H9 (cell line): ENCODE results near the gene GFRA1. TPM values are rescaled to one million over a fixed set of nuclear protein-coding genes. Genes with fewer than 3 reads are reported as not detected.

ENCODE experiments used
- DNase-seq: peaks from one replicate; pipeline ENCODE4 v3.0.0-alpha.2; 2017
- H2AFZ ChIP-seq: one replicate; pipeline ENCODE4 v1.6.1; 2013; ENCODE audit warnings: mild to moderate bottlenecking, low read length, control low read depth, moderate library complexity
- H2AK5ac ChIP-seq: 2 replicates; pipeline ENCODE4 v1.6.1; 2013; ENCODE audit warnings: low read length, control low read depth, mixed read lengths; ENCODE audit not compliant: insufficient read length
- H2BK120ac ChIP-seq: one replicate; pipeline ENCODE4 v1.6.1; 2013; ENCODE audit warnings: low read depth, mild to moderate bottlenecking, low read length, control low read depth, inconsistent platforms; ENCODE audit not compliant: poor library complexity, severe bottlenecking
- H2BK12ac ChIP-seq: 2 replicates; pipeline ENCODE4 v1.6.1; 2013; ENCODE audit warnings: low read length, control low read depth, mixed read lengths, low read depth; ENCODE audit not compliant: insufficient read length
- H2BK15ac ChIP-seq: 2 replicates; pipeline ENCODE4 v1.6.1; 2013; ENCODE audit warnings: low read depth, low read length, control low read depth
- H2BK20ac ChIP-seq: one replicate; pipeline ENCODE4 v1.6.1; 2013; ENCODE audit warnings: low read depth, mild to moderate bottlenecking, low read length, control low read depth, inconsistent platforms; ENCODE audit not compliant: poor library complexity, severe bottlenecking
- H2BK5ac ChIP-seq: 2 replicates; pipeline ENCODE4 v1.6.1; 2013; ENCODE audit warnings: low read length, control low read depth, mixed read lengths; ENCODE audit not compliant: insufficient read length
- H3K14ac ChIP-seq: 2 replicates; pipeline ENCODE4 v1.6.1; 2013; ENCODE audit warnings: low read length, control low read depth; ENCODE audit not compliant: insufficient read depth
- H3K18ac ChIP-seq: 2 replicates; pipeline ENCODE4 v1.6.1; 2013; ENCODE audit warnings: low read depth, mild to moderate bottlenecking, mixed read lengths, low read length, control low read depth; ENCODE audit not compliant: insufficient read length
- H3K23ac ChIP-seq: 2 replicates; pipeline ENCODE4 v1.6.1; 2013; ENCODE audit warnings: low read length, control low read depth, mixed read lengths, low read depth; ENCODE audit not compliant: insufficient read length
- H3K23me2 ChIP-seq: 2 replicates; pipeline ENCODE4 v1.6.1; 2013; ENCODE audit warnings: low read depth, mild to moderate bottlenecking, mixed read lengths, low read length, control low read depth; ENCODE audit not compliant: insufficient read length, poor library complexity, severe bottlenecking
- H3K27ac ChIP-seq: 2 replicates; pipeline ENCODE4 v1.5.1; 2013; ENCODE audit warnings: low read length, control low read depth, mixed read lengths, low read depth; ENCODE audit not compliant: insufficient read length
- H3K27me3 ChIP-seq: 2 replicates; pipeline ENCODE4 v1.6.1; 2013; ENCODE audit warnings: low read length, control low read depth, inconsistent platforms; ENCODE audit not compliant: insufficient read depth
- H3K4ac ChIP-seq: 2 replicates; pipeline ENCODE4 v1.6.1; 2013; ENCODE audit warnings: low read depth, mild to moderate bottlenecking, control low read depth, inconsistent platforms, low read length, moderate library complexity
- H3K4me1 ChIP-seq: 2 replicates; pipeline ENCODE4 v1.6.1; 2013; ENCODE audit warnings: low read length, control low read depth, inconsistent platforms; ENCODE audit not compliant: insufficient read depth
- H3K4me2 ChIP-seq: 2 replicates; pipeline ENCODE4 v1.6.1; 2013; ENCODE audit warnings: low read length, control low read depth, mixed read lengths; ENCODE audit not compliant: insufficient read length, insufficient read depth
- H3K56ac ChIP-seq: 2 replicates; pipeline ENCODE4 v1.6.1; 2013; ENCODE audit warnings: low read depth, mild to moderate bottlenecking, mixed read lengths, low read length, control low read depth; ENCODE audit not compliant: insufficient read length
- H3K79me1 ChIP-seq: 2 replicates; pipeline ENCODE4 v1.6.1; 2013; ENCODE audit warnings: low read depth, mild to moderate bottlenecking, moderate library complexity, low read length, control low read depth, inconsistent platforms; ENCODE audit not compliant: insufficient read depth, poor library complexity, severe bottlenecking
- H3K79me2 ChIP-seq: 2 replicates; pipeline ENCODE4 v1.6.1; 2013; ENCODE audit warnings: low read length, control low read depth, inconsistent platforms; ENCODE audit not compliant: insufficient read depth
- H3K9ac ChIP-seq: 2 replicates; pipeline ENCODE4 v1.6.1; 2013; ENCODE audit warnings: low read length, control low read depth, mixed read lengths; ENCODE audit not compliant: insufficient read length; ENCODE audit errors: extremely low read depth
- H3K9me3 ChIP-seq: one replicate; pipeline ENCODE4 v1.6.1; 2013; ENCODE audit warnings: low read depth, low read length, inconsistent platforms; ENCODE audit not compliant: control insufficient read depth
- H3T11ph ChIP-seq: one replicate; pipeline ENCODE4 v1.6.1; 2013; ENCODE audit warnings: mild to moderate bottlenecking, low read length, control low read depth, inconsistent platforms
- H4K20me1 ChIP-seq: one replicate; pipeline ENCODE4 v1.6.1; 2013; ENCODE audit not compliant: control insufficient read depth, insufficient read length, insufficient read depth
- H4K5ac ChIP-seq: 2 replicates; pipeline ENCODE4 v1.6.1; 2013; ENCODE audit warnings: low read depth, mild to moderate bottlenecking, mixed read lengths, low read length, control low read depth; ENCODE audit not compliant: insufficient read length
- H4K8ac ChIP-seq: replicated peaks from 2 replicates; pipeline ENCODE4 v1.6.1; 2013; ENCODE audit warnings: low read length, control low read depth, mixed read lengths, low read depth; ENCODE audit not compliant: insufficient read length
- H4K91ac ChIP-seq: 2 replicates; pipeline ENCODE4 v1.6.1; 2013; ENCODE audit warnings: low read depth, mild to moderate bottlenecking, moderate library complexity, mixed read lengths, low read length, control low read depth; ENCODE audit not compliant: insufficient read length
- H3K27ac Mint-ChIP-seq, 3 experiments: 2 replicates in 2 of 3; 3 replicates in 1 of 3; pipeline ENCODE4 v1.8.0; 2020 to 2021; ENCODE audit warnings: mixed read lengths in 3 of 3, mild to moderate bottlenecking in 1 of 3, moderate library complexity in 1 of 3
- H3K27me3 Mint-ChIP-seq: 2 replicates; pipeline ENCODE4 v1.8.0; 2021; ENCODE audit warnings: low read depth, mild to moderate bottlenecking, moderate library complexity, mixed read lengths
- H3K36me3 Mint-ChIP-seq, 3 experiments: 2 replicates in 2 of 3; 3 replicates in 1 of 3; pipeline ENCODE4 v1.8.0; 2020 to 2021; ENCODE audit warnings: low read depth in 3 of 3, mixed read lengths in 3 of 3; ENCODE audit not compliant: insufficient read depth in 1 of 3
- H3K4me1 Mint-ChIP-seq, 2 experiments: 2 replicates each; pipeline ENCODE4 v1.8.0; 2020; ENCODE audit warnings: mixed read lengths in 2 of 2
- H3K4me3 Mint-ChIP-seq, 2 experiments: 2 replicates in 1 of 2; 3 replicates in 1 of 2; pipeline ENCODE4 v1.8.0; 2020 to 2021; ENCODE audit warnings: mild to moderate bottlenecking in 2 of 2, mixed read lengths in 2 of 2, moderate library complexity in 1 of 2
- H3K9me3 Mint-ChIP-seq, 2 experiments: 2 replicates in 1 of 2; 3 replicates in 1 of 2; pipeline ENCODE4 v1.8.0; 2020; ENCODE audit warnings: mild to moderate bottlenecking in 2 of 2, mixed read lengths in 2 of 2, moderate library complexity in 1 of 2
- CTCF ChIP-seq: fragments of 200-600 bp; sonication (generic); conservative IDR thresholded peaks from 3 replicates; pipeline ENCODE4 v1.8.0; 2021; ENCODE audit warnings: antibody characterized with exemption, mild to moderate bottlenecking
- WGBS: extraction: QIAGEN DNeasy Blood & Tissue Kit; methylation state at CpG from one replicate; pipeline ENCODE4 v1.1.7; 2013; ENCODE audit warnings: missing lambda C conversion rate, low lambda C conversion rate, mixed read lengths; ENCODE audit not compliant: insufficient read length; ENCODE audit errors: extremely low coverage; 5-methylcytosine and 5-hydroxymethylcytosine counted together
- total RNA-seq: library from RNA; stranded (reverse); gene quantifications from 2 replicates; pipeline ENCODE4 v1.2.1, GENCODE V29; 2021

Gene GFRA1
- total RNA-seq, 1 experiment from 2014 or later, result 0.24 TPM

- H3K4me1 ChIP-seq, result no peaks in the 10 kb centered on the region
These were observed 229.1 kb downstream of the GFRA1 start for GRCh38 chr10:116043861-116044260.

More at GRCh38 chr10:116043861-116044260, 229.1 kb downstream of the GFRA1 start:
- Histone ChIP-seq H3K9me3 (no peaks in the 10 kb centered on the region), H3K18ac (no peak overlapping the region), H3K56ac (no peak overlapping the region), H3K23me2 (no peaks in the 10 kb centered on the region), H4K8ac (no peak overlapping the region), H3T11ph (no peak overlapping the region), H2BK5ac (no peak overlapping the region), H3K4ac (no peak overlapping the region), H3K4me2 (no peak overlapping the region), H4K20me1 (no peaks in the 10 kb centered on the region), H3K79me2 (no peaks in the 10 kb centered on the region), H2BK120ac (no peak overlapping the region), H4K91ac (no peak overlapping the region), H3K27me3 (no peaks in the 10 kb centered on the region; the same call in 1 of the 2 replicates), H4K5ac (no peak overlapping the region), H2BK20ac (no peak overlapping the region), H3K27ac (no peak overlapping the region), H3K9ac (no peak overlapping the region), H2AK5ac (no peak overlapping the region), H2BK12ac (no peak overlapping the region), H3K14ac (no peak overlapping the region), H2BK15ac (no peak overlapping the region), H3K79me1 (no peaks in the 10 kb centered on the region), H2AFZ (no peak overlapping the region), H3K23ac (no peak overlapping the region)
- no peaks in the 10 kb centered on the region for H3K27me3 Mint-ChIP-seq
- no peaks in the 10 kb centered on the region; a peak in 1 of 5 replicates for H3K9me3 Mint-ChIP-seq
- no peak overlapping the region for H3K4me3 Mint-ChIP-seq
- WGBS, result no CpG with 5 or more reads among the region's 8 CpGs
- H3K27ac Mint-ChIP-seq, result no peak overlapping the region
- DNase-seq, result no peak
- TF ChIP-seq CTCF, result no peak
- no peaks in the 10 kb centered on the region for H3K36me3 Mint-ChIP-seq
- peaks cover 5 to 8% of the 10 kb centered on the region in 2 experiments; a peak in 2 of 4 replicates for H3K4me1 Mint-ChIP-seq
